Mammary epithelial cell (primary cell): ENCODE measurements around the gene MYEOV.

Experiments used
- CTCF ChIP-seq, 2 donors: IDR thresholded peaks in 1 of 2; conservative IDR thresholded peaks in 1 of 2; 2 replicates each; pipeline ENCODE4 v1.5.1; 2011 to 2012; ENCODE audit warnings: inconsistent platforms in 2 of 2, low read length in 2 of 2, mild to moderate bottlenecking in 2 of 2, control low read depth in 1 of 2, low read depth in 1 of 2; ENCODE audit not compliant: insufficient read depth in 1 of 2; ENCODE audit errors: extremely low read depth in 1 of 2
- EZH2 ChIP-seq: IDR thresholded peaks from 2 replicates; pipeline ENCODE4 v1.6.1; 2012; ENCODE audit warnings: low read length, inconsistent platforms, borderline replicate concordance

- TF ChIP-seq CTCF (conservative IDR thresholded peaks at IDR 0.05 in 1 of 2, IDR thresholded peaks at IDR 0.05 in 1 of 2; ENCODE audit: extremely low read depth in 1 of 2, insufficient read depth in 1 of 2, low read depth in 1 of 2, low read length in 2 of 2) (no peak), EZH2 (no peak)
Observed at GRCh38 chr11:69303427-69303826, 9.5 kb downstream of the MYEOV start.
